Thyroid gland (tissue), 4 donors: Measurements from ENCODE around the gene TAC4. TPM values are rescaled to one million over a fixed set of nuclear protein-coding genes. Genes with fewer than 3 reads are reported as not detected.

Experiments used
- DNase-seq, 2 donors: peaks; one replicate each; pipeline ENCODE4 v3.0.0-alpha.2; 2019
- H3K27ac ChIP-seq, 3 donors: fragments of 200-600 bp; sonication (generic); 1 replicate in 2 of 3; 2 replicates in 1 of 3; pipeline ENCODE4 v1.5.1; 2016 to 2019; ENCODE audit warnings: mild to moderate bottlenecking in 1 of 3, moderate library complexity in 1 of 3
- H3K27me3 ChIP-seq: fragments of 200-600 bp; sonication (generic); one replicate; pipeline ENCODE4 v1.5.1; 2019
- H3K36me3 ChIP-seq, 2 donors: fragments of 200-600 bp; sonication (generic); one replicate each; pipeline ENCODE4 v1.5.1; 2016 to 2019
- H3K4me1 ChIP-seq, 2 donors: fragments of 200-600 bp; sonication (generic); one replicate each; pipeline ENCODE4 v1.5.1; 2017 to 2019
- H3K4me3 ChIP-seq, 3 donors: fragments of 200-600 bp; sonication (generic); replicated peaks in 1 of 3; 1 replicate in 2 of 3; 2 replicates in 1 of 3; pipeline ENCODE4 v1.5.1; 2016; ENCODE audit warnings: mild to moderate bottlenecking in 1 of 3
- H3K9me3 ChIP-seq: fragments of 200-600 bp; sonication (generic); one replicate; pipeline ENCODE4 v1.5.1; 2017
- CTCF ChIP-seq, 6 experiments: fragments of 200-600 bp in 3 of 6; fragments of 450-650 bp in 3 of 6; sonication (generic) in 3 of 6; IDR thresholded peaks; one replicate each; pipeline ENCODE4 v1.5.1; 2016 to 2019; ENCODE audit warnings: antibody characterized with exemption in 6 of 6, mild to moderate bottlenecking in 2 of 6, inconsistent platforms in 1 of 6, moderate library complexity in 1 of 6
- POLR2A ChIP-seq, 2 donors: fragments of 450-650 bp; IDR thresholded peaks; one replicate each; pipeline ENCODE4 v1.6.1; 2017; ENCODE audit warnings: antibody characterized with exemption in 2 of 2, mild to moderate bottlenecking in 2 of 2, moderate library complexity in 1 of 2
- WGBS, 2 donors: methylation state at CpG; one replicate each; pipeline ENCODE4 v1.1.5; 2017; 5-methylcytosine and 5-hydroxymethylcytosine counted together
- intact Hi-C: fragments of 100-400 bp; cut with DNase I; formaldehyde crosslinking; loops from one replicate; pipeline ENCODE4 v1.15.1; 2023
- total RNA-seq, 4 donors: library from RNA; depleted of rRNA; stranded (reverse); fragments of >200 nt; gene quantifications; one replicate each; pipeline ENCODE4 v1.2.3, GENCODE V29; 2016

Gene TAC4
- total RNA-seq, 4 donors from 2014 or later, result not detected

DNA sequence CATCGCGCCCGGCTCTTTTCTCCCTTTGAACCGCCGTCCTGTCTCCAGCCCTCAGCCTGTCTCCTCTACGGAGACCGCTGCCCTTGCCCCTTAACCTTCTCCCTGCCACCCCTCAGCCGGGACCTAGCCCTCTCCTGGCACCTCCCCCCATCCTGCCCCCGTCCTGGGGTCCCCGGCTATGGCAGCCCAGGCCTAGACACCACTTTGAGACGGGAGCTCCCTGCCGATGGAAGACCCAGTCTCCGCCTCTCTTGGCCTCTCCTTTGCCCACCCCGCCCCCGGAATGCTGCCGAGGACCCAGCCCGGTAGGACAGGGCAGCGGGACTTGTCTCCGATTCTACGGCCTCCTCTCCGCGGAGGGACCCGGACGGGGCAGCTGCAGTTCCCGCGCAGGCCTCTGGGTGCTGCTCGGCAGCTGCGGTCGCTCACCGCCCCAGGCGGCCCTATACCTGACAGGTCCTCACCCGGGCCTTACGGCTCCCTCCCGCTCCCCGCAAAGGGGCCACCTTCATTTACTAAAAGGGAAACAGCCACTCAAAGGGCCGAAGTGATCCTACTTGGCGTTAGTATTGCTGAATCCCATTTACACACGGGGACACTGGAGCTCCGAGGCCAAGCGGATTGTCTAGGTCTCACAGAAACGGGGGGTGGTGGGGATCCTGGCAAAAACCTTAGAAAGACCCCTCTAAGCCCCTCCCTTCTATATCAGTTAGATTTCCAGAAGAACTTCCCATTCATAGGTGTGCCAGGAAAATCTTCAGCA lies 32.6 kb upstream of the TAC4 start:
- intact Hi-C loops, result loop anchor here (5.0 kb wide), 2 partner anchors 72 to 117 kb away; partner anchors contain the start of gene DLX3
- Histone ChIP-seq H3K4me1 (peaks cover 16 to 26% of the 10 kb centered on the region in 2 donors), H3K36me3 (no peaks in the 10 kb centered on the region), H3K9me3 (no peaks in the 10 kb centered on the region), H3K27me3 (no peaks in the 10 kb centered on the region), H3K27ac (no peak overlapping the region), H3K4me3 (no peak overlapping the region)
- peak; percentile 80 to 83 for DNase-seq
- TF ChIP-seq POLR2A (IDR thresholded peaks at IDR 0.05), result no peak
- TF ChIP-seq CTCF (IDR thresholded peaks at IDR 0.05), result peak; percentile 89 to 100 (median 99)
- WGBS, 2 donors, result 14 to 18% methylated on average over 28 to 37 of the region's 41 CpGs

DNA sequence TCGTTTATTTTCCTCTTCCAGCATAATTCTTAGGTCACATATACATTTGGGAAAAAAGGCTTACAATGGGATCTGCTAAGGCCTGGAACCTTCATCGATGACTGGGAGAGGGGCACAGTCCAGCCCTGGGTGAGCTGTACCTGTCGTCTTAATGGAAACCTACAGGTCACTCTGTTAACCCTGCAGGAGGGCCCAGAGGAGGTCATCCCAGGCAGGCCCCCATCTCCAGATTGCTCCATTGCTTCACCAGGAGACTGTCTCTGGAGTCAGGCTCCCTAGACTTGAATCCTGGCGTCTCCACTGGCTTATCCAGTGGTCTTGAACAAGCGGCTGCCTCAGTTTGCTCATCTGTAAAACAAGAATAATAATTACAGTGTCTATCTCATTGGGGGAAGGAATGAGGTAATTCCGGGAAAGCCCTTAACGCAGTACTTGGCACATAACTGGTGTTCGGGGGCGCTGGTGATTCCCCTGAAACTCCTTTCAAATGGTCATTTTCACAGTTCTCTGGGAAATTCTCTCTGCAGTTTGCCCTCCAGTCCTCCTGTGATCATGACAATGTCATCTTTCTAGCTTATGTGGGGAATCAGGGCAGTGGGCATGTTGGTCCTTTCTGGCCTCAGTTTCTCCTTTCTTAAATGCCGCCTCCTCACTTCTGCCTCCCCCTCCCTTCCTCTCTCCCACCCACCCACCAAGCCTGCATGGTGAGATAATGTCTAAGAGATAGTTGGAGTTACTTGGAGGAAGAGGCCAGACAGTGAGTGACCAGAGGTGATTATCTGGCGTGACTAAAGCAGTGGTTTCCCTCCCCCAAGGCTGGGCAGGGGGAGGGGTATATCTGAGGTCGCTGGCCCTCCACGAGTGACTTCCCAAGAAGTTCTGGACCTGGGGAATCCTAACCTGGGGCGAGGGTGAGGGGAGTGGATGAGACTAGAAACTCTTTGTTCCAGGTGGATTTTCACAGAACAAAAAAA lies 31.3 kb upstream of the TAC4 start:
- Histone ChIP-seq H3K9me3 (no peaks in the 10 kb centered on the region), H3K36me3 (no peaks in the 10 kb centered on the region), H3K4me1 (peaks cover 29 to 38% of the 10 kb centered on the region in 2 donors), H3K27ac (no peak overlapping the region), H3K27me3 (no peaks in the 10 kb centered on the region), H3K4me3 (no peak overlapping the region)
- TF ChIP-seq POLR2A (IDR thresholded peaks at IDR 0.05), result no peak
- 74 to 84% methylated on average over 14 of the region's 14 CpGs for WGBS, 2 donors
- intact Hi-C loops, result no loop called here
- DNase-seq, result no peak

DNA sequence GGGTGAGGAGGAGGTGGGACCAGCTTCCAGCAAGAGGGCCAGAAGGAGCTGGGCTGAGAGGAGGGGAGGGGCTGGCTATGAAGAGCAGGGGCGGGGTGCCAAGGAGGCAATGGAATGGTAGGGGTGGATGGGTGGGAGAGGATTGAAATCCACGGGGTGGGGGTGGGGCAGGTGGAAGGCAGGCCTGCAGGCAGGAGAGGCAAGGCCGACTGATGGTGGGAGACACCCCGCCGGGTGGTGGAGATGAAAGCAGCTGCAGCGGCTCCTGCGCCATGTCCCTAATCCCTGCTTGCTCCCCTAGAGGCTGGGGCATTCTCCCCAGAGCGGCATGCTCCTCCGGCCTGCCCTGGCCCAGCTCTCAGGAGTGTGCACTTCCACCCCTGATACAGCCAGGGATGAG lies 27.8 kb upstream of the TAC4 start:
- no peaks in the 10 kb centered on the region for H3K9me3 ChIP-seq
- WGBS, 2 donors, result 60 to 65% methylated on average over 9 of the region's 9 CpGs
- no peaks in the 10 kb centered on the region for H3K27me3 ChIP-seq
- TF ChIP-seq CTCF (IDR thresholded peaks at IDR 0.05), result no peak
- no peak for TF ChIP-seq POLR2A (IDR thresholded peaks at IDR 0.05)
- no peak overlapping the region for H3K4me3 ChIP-seq
- intact Hi-C loops, result no loop called here
- peak; percentile 56 to 67 for DNase-seq
- H3K27ac ChIP-seq, result peak overlapping the region; percentile 43 to 73 (median 45)
- H3K36me3 ChIP-seq, result no peaks in the 10 kb centered on the region
- H3K4me1 ChIP-seq, result peaks cover 62 to 70% of the 10 kb centered on the region in 2 donors

- DNase-seq, result no peak
- Histone ChIP-seq H3K9me3 (no peaks in the 10 kb centered on the region), H3K36me3 (no peaks in the 10 kb centered on the region), H3K27ac (peak overlapping the region in 2 of 3 donors; percentile 45 to 73), H3K4me1 (peaks cover 63 to 66% of the 10 kb centered on the region in 2 donors), H3K4me3 (no peak overlapping the region), H3K27me3 (no peaks in the 10 kb centered on the region)
- no peak for TF ChIP-seq CTCF (IDR thresholded peaks at IDR 0.05)
- no peak for TF ChIP-seq POLR2A (IDR thresholded peaks at IDR 0.05)
- intact Hi-C loops, result no loop called here
- 63 to 68% methylated on average over 2 of the region's 2 CpGs for WGBS, 2 donors
These were observed 27.0 kb upstream of the TAC4 start for GRCh38 chr17:49874911-49875310.

DNA sequence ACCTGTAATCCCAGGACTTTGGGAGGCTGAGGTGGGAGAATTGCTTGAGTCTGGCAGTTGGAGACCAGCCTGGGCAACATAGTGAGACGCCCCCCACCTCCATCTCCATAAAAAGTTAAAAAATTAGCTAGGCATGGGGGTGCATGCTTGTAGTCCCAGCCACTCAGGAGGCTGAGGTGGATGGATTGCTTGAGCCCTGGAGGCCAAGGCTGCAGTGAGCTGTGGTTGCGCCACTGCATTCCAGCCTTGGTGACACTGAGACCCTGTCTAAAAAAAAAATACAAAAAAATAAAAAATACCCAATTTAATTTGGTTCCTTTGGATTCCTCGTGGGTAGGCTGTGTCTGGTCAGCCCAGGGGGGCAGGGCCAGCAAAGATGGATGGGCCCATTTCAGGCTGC lies 26.1 kb upstream of the TAC4 start:
- peaks cover 63 to 66% of the 10 kb centered on the region in 2 donors for H3K4me1 ChIP-seq
- H3K27ac ChIP-seq, result peak overlapping the region; percentile 45 to 73 (median 59)
- no peak overlapping the region for H3K4me3 ChIP-seq
- intact Hi-C loops, result no loop called here
- 64 to 65% methylated on average over 3 of the region's 3 CpGs for WGBS, 2 donors
- no peaks in the 10 kb centered on the region for H3K27me3 ChIP-seq
- peak in 1 of 2 donors; percentile 27 for DNase-seq
- H3K9me3 ChIP-seq, result no peaks in the 10 kb centered on the region
- TF ChIP-seq CTCF (IDR thresholded peaks at IDR 0.05) (no peak), POLR2A (IDR thresholded peaks at IDR 0.05) (no peak)
- no peaks in the 10 kb centered on the region for H3K36me3 ChIP-seq
